ENCODE results near the gene USP6NL.

USP6NL gene

GRCh38 chr10:11416974-11417373, 194.5 kb downstream of the USP6NL start:
- DNase-seq (ENCODE audit: low read depth, low spot score): no peak

DNA sequence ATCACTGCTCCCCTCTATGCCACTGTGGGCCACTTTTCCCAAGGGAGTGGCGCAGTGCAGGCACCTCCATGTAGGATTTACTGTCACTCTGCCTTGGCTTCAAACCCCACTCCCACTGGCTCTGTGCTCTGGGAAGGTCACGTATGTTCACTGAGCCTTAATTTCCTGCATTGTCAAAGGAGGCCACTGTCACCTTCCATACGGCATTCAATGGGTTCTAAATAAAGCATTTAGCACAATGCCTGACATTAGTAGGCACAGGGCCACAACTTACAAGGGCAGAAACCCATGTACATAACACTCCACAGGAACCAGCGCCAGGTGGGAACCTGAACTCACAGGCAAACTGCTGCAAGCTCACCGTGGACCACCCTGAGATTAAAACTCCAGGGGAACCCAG, 196.4 kb downstream of the USP6NL start:
- DNase-seq (ENCODE audit: low read depth, low spot score): no peak

DNA sequence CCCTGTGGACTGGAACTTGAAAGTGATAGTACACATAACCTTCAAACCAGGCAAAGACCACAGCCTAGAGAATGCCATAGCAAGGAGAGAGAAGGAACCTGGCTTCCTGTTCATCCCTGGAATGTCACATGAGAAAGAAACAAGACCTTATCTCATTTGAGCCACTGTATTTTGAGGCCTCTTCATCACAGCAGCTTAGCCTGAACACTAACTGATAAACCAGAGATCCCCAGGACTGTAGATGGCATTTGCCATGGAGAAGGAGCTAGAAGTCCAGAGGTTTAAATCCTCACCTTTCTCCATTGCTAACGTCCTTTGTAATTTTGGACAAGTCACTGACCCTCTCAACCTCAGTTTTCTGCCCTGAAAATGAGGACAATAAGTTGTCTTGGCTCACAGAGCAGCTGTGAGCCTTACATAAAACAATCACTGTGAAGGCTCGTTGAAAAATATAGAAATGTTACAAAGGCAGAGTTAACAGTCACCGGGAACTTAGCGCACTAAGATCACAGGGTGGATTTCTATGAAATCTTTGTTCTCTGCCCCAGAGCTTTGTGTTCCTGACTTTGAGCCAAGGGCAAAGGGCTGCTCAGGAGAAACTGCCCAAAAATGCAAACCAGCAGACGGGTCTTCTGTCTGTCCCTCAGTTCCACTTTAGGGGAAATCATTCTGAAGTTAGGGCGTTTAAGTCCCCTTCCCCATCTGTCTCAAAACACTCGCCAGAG, 197.0 kb downstream of the USP6NL start:
- no peak for DNase-seq (ENCODE audit: low read depth, low spot score)

- no peak for DNase-seq (ENCODE audit: low read depth, low spot score)
These were observed 199.4 kb downstream of the USP6NL start for GRCh38 chr10:11411926-11412545.

GRCh38 chr10:11409357-11409756, 202.1 kb downstream of the USP6NL start:
- DNase-seq (ENCODE audit: low read depth, low spot score): no peak

GRCh38 chr10:11407939-11408338, 203.5 kb downstream of the USP6NL start:
- DNase-seq (ENCODE audit: low read depth, low spot score): no peak

- DNase-seq (ENCODE audit: low read depth, low spot score): no peak
These were observed 204.7 kb downstream of the USP6NL start for GRCh38 chr10:11406746-11407145.

DNA sequence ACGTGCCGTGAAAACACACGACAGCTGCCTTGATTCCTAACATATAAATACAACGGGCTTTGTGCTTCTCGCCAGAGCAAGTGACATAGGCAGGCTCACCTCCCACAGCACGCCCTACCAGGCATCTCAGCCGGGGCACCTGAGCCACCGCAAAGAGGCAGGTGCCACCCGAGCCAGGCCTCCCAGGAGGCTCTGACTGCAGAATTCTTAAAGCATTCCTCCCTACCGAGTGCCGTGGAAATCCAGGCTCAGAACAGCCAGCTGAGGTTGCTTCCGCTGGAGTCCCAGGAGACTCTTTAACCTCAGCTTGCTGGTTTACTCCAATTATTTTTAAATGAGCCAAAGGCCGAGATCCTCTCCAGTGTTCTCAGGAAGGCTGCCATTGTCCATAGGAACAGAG, 206.5 kb downstream of the USP6NL start:
- DNase-seq (ENCODE audit: low read depth, low spot score): no peak
